ENCODE data around the gene MB21D2.

MB21D2 gene

DNA sequence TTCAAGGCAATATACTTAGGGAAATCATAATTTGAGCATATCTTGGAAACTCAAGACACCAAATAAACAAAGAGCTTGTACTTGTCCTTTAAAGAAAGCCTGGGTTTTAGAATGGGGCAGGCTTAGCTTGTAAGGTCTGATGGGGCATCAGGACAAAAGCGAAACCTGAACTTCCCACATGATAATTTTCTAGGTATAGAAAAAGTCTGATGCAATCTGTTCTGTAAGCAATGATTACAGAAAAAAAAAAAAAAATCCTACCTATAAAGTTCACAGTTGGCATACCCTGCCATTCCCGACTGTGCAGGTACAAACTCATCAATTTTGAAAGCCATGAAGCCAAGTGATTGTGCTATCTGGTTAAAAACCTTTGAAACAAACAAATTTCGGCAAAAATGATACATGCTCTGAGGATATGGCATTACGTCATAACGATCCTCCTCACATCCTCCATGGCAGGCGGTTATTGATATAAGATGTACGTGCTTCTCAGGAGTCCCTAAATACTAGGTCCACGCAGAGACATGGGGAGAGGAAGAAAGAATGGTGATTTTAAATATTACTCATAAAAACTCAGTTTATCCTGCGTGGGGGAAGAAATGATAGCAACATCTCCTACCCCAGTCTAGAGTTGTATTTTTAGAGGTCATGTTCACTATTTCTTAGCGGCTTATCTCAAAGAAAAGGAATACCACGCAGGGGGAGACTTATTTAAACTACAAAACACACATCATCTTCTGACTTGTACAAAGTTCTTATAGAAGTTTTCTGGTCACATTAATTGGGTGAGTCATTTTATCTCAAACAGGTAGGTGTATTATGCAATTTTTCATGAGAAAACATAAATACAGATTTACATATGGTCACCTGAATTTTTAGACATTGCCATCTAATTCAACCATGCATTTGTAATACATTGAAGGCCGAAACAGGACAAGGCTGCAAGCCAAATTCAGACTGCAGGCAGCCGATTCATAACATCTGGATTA, 27.0 kb downstream of the MB21D2 start:
- DNase-seq (ENCODE audit: low spot score): no peak

DNA sequence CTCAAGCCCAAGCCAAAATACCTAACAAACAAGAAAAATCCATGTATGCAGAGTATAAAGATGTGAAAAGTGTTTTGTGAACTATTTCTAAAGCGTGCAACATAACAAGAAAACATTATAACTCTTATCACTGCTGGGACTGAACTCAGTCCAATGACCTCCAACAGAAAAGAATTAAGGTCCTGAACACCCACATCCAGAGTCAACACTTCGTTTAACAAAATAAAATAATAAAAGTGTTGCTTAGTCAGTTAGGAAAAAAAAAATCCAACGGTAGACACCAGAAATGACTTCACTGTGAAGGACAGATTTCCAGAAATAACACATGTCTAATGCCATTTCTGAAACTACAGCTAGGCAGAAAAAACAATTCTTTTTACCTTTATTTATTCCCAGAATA, 28.0 kb downstream of the MB21D2 start:
- no peak for DNase-seq (ENCODE audit: low spot score)

GRCh38 chr3:192888190-192888589, 29.5 kb downstream of the MB21D2 start:
- DNase-seq (ENCODE audit: low spot score): no peak

- DNase-seq (ENCODE audit: low spot score): no peak
These were observed 30.0 kb downstream of the MB21D2 start for GRCh38 chr3:192887701-192888100.

GRCh38 chr3:192887047-192887446, 30.6 kb downstream of the MB21D2 start:
- DNase-seq (ENCODE audit: low spot score): no peak

GRCh38 chr3:192884777-192885773, 32.6 kb downstream of the MB21D2 start:
- DNase-seq (ENCODE audit: low spot score): no peak

GRCh38 chr3:192883512-192883911, 34.1 kb downstream of the MB21D2 start:
- no peak for DNase-seq (ENCODE audit: low spot score)

DNA sequence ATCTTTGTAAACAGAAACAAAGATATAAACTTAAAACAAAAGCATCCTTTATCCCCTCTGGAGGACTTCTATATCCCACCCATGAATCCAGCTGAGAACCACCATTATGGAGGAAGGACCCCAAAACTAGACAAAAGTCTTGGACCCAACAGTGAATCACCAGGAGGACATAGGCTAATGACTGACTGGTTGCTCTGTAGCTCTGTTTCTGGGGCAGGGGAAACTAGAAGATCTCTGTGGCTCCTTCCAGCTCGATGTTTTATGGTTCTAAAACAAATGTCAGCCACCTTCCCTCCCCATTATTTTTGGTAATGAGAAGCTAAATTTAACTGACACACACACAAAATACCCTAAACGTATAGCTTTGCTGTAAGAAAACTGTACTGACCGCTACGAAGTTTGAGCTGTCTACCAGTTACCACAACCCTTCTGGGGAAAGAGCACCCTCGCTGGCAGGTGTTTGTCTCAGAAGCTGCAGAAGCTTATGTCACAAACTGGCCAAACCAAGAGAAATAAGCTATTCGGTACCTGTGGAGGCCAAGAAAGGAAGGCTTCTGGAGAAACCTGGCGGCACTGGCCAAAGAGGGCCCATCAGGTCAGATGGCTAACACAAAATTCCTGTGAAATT, 36.4 kb downstream of the MB21D2 start:
- no peak for DNase-seq (ENCODE audit: low spot score)

DNA sequence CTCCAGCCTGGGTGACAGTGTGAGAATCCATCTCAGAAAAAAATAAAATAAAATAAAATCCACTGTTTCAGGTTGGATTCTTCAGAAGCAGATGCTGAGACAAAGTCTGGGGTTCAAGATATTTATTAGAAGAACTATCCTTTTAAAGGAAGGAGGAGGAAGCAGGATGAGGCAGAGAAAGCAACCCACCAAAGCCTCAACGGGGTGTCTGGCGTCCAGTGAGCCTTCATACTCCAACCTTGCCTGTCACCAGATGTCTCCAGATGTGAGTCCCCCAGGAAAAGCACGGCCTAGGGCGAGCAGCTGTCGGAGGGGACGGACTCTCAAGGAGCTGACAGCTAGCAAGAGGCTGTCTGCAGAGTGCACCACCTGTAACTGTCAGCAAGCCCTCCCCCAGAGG, 37.3 kb downstream of the MB21D2 start:
- DNase-seq (ENCODE audit: low spot score): no peak

GRCh38 chr3:192879346-192880031, 38.2 kb downstream of the MB21D2 start:
- no peak for DNase-seq (ENCODE audit: low spot score)

- no peak for DNase-seq (ENCODE audit: low spot score)
These were observed 41.6 kb downstream of the MB21D2 start for GRCh38 chr3:192875971-192876565.

- DNase-seq (ENCODE audit: low spot score): no peak
These were observed 46.8 kb downstream of the MB21D2 start for GRCh38 chr3:192870822-192871221.

DNA sequence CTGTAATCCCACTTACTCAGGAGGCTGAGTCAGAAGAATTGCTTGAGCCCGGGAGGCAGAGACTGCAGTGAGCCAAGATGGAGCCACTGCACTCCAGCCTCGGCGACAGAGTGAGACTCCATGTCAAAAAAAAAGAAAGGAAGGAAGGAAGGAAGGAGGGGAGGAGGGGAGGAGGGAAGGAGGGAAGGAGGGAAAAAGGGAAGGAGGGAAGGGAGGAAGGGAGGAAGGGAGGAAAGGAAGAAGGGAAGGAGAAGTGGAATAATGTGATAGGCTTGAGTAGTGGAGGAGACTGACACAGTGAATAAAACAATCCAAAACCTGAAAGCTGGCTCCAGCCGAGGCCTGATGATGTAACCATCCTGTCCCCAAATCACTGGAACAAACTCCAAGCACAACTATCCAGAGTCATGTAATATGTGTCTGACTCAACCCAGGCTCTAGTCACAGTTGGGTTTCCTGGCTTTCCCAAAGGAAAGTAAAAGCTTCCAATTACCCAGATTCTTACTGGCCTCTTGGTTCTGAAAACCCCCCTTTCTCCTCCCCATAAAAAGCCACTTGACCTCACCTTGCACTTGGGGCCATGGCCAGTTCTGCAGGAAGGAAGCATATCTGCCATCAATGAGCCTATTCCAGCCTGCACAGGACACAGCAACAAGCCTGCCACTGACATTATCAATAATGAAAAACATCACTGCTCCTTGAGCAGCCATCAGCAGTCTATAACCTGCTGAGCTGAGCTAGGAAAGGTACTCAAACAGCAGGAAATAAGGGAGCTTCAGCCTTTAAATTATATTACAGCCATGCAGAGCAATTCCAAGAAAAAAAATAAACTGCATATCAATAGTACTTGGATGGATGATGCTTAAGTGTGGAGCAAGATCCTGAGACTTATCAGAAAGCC, 48.3 kb downstream of the MB21D2 start:
- DNase-seq (ENCODE audit: low spot score): no peak

DNA sequence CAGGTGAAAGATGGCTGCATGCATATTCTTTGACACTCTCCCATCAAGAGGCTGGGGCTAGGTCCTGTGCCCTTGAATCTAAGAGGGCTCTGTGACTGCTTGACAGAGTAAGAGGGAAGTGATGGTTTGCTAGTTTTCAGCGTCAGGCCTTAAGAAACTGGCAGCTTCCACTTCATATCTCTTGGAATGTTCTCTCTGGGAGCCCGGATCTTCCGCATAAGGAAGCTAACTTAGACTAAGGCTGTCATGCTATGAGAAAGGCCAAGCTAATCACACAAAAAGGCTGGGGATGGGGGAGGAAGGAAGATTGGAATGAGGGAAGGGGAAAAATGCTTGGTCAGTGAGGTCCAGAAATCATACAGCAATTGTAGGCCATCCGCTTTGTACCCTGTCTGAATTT, 50.0 kb downstream of the MB21D2 start:
- no peak for DNase-seq (ENCODE audit: low spot score)

GRCh38 chr3:192866804-192867203, 50.9 kb downstream of the MB21D2 start:
- no peak for DNase-seq (ENCODE audit: low spot score)

DNA sequence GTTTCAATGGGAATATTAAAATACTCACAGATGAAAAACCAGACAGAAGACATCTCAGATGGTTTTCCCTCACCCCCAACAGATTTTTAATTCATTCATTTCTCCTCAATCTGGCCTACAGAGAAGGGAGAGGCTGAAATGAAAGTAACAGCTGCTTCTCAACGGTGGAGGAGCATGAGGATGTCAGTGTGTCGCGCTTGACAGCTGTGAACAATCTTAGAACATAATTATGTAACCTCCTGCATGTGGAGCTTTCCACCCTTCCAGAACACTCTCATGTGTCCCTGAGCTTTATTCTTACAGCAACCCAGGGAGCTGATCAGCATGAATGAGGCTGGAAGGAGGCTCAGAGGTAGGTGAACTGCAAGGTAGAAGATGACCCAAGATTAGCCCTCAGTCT, 52.7 kb downstream of the MB21D2 start:
- no peak for DNase-seq (ENCODE audit: low spot score)

- no peak for DNase-seq (ENCODE audit: low spot score)
These were observed 54.6 kb downstream of the MB21D2 start for GRCh38 chr3:192863091-192863420.

DNA sequence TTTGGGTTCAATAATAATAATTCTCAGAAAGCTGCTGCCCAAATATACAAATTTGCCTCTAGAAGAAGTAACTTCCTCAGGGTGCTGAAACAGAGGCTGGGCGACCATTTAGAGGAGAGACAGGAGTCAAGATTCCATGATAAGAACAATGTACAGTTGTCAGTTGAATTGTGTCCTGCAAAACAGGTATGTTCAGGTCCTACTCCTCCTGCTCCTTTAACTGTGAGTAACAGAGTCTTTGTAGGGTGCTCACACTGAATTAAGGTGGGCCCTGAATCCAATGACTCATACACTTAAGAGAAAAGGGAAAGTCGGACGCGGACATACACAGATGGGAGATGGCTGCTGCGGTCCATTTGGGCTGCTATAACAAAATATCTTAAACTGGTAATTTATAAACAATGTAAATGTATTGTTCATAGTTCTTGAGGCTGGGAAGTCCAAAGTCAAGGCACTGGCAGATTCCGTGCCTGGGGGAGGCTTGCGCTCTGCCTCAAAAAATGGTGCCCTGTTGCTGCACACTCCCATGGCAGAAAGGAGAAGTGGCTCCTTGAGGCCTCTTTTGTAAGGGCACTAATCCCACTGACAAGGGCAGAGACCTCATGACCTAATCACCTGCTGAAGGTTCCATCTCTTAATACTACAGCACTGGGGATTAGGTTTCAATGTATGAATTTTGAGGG, 55.1 kb downstream of the MB21D2 start:
- no peak for DNase-seq (ENCODE audit: low spot score)

- DNase-seq (ENCODE audit: low spot score): no peak
These were observed 55.7 kb downstream of the MB21D2 start for GRCh38 chr3:192861972-192862371.

GRCh38 chr3:192860454-192860853, 57.2 kb downstream of the MB21D2 start:
- DNase-seq (ENCODE audit: low spot score): no peak

Data from hematopoietic multipotent progenitor cell treated with erythropoietin and hydrocortisone succinate and interleukin-3 and kit ligand, for 15 days (in vitro differentiated cells).